Erythroblast (primary cell): ENCODE results near the gene SAE1.

Source experiments
- GATA1 ChIP-seq: IDR thresholded peaks from 2 replicates; pipeline ENCODE4 v1.6.1; 2011; ENCODE audit warnings: low read depth, mild to moderate bottlenecking, control low read depth, low read length, moderate library complexity
- POLR2A ChIP-seq: IDR thresholded peaks from 2 replicates; pipeline ENCODE4 v1.6.1; 2011; ENCODE audit warnings: mild to moderate bottlenecking, low read length

DNA sequence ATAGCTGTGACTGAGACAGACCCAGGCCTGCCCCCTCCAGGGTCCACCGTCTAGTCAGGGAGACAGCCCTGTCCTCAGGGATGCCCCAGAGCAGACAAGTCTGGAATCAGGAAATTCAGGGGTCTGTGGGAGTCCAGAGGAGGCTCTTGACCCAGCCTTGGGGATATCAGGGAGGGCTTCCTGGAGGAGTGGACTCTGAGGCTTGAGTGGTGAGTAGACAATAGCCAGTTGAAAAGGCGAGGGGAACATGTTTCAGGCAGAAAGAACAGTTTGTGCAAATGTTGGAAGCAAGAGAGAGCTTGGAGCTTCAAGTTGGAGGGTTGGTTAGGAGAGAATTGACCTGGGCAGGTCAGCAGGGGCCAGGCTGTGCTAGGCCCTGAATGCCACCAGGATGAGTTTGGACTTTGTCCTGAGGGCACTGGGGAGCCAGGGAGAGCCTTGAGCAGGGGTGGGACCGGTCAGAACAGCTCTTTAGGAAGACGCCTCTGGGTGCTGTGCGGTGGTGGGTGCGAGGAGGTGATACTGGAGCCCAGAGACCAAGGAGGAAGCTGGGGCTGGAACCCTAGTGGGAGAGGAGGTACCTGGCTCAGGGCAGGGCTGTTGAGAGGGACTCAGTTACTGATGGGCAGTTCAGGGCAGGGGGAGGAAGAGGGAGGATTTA is 128.4 kb downstream of the SAE1 start:
- no peak for TF ChIP-seq POLR2A
- TF ChIP-seq GATA1: no peak
